Fibroblast of upper back skin (primary cell): ENCODE data around the gene TRIB2.
A peak's percentile ranks its signal among the peaks of the same experiment; 100 is the strongest.

Experiments
- DNase-seq: peaks from one replicate; pipeline ENCODE4 v3.0.0-alpha.2; 2013

TRIB2 gene

DNA sequence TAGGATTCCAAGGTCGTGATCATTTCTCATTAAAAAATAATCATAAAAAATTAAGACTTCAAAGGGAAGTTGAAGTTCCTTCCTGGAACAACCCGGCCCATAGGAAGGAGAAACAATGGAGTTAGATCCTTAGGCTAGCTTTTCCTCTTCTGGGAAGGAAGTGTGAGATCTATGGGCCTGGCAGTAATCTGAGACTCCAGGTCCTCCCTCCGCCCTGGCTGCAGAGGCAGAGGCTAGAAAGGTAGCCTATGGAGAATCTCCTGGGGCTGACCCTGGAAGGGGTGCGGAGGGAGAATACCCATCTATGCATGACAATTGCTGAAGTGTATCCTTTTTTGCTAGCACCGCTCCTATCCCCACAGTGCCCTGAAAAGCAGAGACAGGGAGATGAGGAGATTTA is 37.9 kb downstream of the TRIB2 start:
- DNase-seq: no peak

DNA sequence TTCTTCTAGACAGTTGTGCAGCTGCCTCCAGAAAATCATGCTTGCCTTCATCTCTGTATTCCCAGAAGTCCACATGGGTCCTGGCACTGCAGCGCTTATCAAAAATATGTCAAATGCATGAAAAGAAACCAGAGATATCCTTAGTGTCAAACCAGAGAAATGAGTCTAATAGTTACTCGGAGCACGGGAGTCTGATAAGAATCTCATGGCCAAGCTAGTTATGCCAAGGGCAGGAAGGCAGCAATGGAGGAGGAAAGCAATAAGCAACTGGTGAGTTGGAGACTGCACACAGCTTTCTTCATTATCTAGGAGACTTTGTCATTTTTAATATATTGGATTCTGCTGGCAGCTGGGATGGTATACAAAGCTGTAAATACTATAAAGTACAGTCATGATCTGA is 38.6 kb downstream of the TRIB2 start:
- DNase-seq: no peak

DNA sequence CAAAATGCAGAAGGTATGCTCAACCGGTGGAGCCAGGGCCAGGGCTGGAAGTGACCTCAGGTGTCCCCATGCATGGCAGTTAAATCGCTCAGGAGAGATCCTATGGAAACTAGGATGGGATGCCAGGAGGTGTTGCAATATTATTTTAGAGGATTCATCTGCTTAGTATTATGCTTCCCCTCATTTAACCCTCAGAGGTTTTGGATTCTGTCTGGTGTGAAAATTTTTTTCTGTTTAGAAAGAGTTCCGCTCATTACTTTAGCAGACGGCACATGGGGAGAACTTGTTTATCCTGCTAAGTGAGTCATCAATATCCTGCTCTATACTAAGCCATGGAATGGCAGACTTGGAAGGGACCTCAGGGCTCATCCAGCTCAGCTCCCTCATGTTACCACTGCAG is 42.5 kb downstream of the TRIB2 start:
- DNase-seq: peak; percentile 95

DNA sequence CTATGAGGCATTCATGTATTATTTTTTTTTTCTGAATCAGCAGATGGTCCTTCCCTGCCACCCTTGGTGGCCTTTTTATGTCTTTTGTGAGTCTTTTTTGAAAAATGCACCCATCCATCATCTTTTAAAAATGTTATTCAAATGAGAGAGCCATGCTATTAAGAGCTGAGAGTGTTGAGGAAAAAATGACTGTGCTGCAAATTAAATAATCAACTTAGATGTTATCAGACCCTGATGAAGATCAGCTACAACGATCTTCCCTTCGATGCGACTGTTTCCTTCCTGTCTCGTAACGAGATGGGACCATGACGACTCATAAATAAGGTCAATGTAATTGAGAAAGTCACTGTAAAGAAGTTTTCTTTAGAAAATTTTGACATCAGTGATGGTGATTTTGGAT is 44.4 kb downstream of the TRIB2 start:
- no peak for DNase-seq

DNA sequence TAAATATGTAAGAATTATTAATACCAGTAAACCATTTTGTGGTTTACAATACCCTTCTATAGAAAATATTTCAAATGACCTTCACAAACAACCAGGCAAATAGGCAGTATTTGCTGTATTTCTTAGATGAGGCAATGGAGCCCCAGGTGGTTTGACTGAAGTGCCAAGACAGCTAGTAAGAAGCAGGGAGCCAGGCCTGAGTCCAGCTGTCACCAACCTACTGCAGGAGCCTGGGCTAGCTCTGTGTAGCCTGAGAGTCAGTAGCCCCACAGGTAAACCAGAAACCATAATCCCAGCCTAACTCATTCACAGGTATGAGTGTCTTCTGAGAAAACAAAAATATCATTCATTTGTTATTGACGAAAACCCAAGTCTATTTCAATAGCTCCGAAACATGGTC is 45.6 kb downstream of the TRIB2 start:
- no peak for DNase-seq

DNA sequence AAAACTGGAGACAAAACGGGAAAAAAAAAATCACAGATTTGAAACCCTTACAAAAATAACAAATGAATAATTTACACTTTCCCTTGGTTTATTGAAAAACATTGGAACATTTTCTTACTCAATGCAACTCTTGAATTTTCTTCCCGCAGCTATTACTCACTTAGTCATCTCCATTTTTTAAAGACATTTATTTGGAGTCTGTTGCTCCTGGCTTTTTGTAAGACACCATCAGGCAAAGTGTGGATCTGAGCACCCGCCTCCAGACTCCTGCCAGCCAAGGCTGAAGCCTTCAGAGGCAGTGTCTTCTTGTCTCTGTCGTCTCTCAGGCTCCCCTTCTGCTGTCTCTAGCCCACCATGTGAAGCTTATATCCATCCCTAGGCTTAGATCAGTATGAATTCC is 46.2 kb downstream of the TRIB2 start:
- peak; percentile 26 for DNase-seq

DNA sequence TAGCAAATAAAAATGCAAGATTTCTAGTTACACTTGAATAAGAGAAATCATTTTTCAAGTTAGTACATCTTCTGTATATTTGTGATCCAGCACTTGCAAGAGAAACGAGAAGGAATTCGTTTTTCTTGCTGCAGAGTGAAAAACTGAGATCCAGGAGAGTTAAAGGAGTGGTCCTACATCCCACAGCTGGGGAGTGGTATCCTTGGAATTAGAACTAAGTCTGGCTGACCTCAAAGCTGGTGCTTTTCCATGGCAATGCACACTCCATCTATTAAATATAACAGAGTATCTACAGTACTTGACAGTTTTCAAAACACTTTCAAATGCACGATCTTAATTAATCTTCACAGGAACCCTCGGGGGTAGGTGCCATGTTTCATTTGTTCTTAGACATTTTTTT is 46.8 kb downstream of the TRIB2 start:
- no peak for DNase-seq

DNA sequence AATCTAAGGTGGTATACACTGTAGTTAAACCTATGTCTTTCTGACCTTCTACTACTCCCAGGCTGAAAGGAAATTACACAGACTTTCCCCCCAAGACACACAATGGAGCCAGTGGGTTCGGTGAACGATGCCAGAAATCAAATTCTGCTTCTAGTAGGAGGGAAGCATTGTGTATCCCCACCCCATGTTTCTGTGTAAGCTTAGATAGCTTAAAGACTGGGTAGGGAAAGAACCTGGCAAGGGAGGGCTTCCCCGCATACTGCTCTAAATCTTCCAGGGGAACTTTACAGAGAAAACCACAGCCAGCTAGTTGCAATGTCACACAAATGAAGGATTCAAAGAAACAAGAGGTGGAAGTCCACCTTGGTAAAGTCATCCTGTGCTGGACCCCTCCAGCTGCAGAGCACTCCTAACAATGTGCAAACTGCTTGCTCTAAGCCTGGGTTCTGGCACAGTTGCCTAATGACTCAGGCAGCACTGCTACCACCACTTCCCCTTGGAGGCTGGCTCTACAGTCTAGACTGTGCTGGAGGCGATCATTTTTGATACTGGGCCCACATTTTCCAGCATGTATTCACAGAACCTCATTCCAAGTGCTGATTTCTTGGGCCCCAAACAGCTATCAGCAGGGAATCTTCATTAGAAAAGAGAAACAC is 47.5 kb downstream of the TRIB2 start:
- peak; percentile 83 for DNase-seq

DNA sequence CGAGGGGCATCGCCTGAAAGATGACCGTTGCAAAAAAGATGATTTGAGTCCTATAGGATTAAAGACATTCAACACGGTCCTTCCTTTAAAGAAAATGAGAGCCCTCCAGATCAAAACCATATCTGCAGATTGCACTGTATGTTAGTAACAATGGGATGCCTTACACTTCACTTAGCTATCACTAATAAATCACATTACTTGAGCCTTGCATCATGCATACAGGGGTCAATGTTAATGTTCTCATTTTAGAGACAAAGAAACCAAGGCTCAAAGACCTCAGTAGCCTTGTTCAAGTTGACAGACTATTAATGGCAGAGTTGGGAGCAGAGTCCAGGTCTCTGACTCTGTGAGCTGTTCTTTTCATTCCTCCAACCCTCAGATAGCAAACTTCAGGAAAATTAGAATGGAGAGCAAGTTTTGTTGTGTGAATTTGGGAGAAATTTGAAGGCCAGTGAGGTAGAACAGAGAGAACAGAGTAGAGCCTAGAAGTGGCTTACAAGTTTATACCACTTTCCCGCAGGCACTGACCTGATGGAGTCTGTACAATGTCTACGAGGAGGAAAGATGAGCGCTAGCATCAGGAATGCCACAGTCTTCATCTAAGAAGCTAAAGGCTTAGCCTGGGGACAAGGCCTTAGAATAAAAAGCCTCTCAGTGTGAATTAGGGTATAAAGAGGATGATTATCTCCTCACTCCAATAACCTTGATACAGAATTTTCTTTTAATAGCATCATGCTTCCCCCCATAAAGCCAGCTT is 48.3 kb downstream of the TRIB2 start:
- peak; percentile 47 for DNase-seq

DNA sequence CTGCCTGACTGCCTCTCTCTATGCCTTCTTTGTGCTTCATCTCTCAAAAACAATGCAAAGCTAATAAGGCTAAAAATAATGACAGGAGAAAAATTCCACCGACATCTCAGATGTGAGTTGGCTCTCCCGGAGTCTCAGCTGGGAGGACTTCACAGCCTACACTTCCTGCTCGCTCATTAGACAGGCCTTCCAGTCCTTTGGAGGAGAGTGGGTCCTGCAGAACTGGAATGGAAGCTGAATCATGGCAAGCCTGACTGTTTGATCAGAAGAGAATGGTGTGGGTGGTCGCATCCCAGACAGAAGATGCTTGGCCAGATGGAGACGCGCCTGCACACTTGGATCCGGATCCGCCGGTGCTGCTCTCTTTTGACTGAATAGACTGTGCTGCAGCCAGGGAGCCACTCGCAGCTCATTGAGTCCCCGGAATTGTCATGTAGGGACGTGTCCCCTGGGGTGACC is 49.7 kb downstream of the TRIB2 start:
- peak; percentile 80 for DNase-seq

DNA sequence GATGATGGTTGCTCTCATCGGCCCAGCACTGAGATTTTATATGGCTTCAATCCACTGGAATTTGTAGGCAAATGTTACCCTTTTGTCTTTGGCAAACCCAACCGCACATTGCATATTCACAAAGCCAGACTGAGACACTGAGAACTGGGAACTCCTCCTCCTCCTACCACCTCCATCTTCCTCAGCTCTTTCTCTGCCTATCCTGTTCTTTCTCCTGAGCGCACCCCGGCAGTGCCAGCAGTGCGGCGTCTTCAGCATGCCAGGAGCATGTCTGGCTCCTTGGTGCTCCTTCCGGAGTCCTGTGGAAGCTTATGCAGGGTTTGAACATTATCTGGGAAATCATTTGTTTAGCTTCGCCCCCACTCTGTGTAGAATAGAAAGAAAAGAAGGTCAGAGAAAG is 50.8 kb downstream of the TRIB2 start:
- no peak for DNase-seq

DNA sequence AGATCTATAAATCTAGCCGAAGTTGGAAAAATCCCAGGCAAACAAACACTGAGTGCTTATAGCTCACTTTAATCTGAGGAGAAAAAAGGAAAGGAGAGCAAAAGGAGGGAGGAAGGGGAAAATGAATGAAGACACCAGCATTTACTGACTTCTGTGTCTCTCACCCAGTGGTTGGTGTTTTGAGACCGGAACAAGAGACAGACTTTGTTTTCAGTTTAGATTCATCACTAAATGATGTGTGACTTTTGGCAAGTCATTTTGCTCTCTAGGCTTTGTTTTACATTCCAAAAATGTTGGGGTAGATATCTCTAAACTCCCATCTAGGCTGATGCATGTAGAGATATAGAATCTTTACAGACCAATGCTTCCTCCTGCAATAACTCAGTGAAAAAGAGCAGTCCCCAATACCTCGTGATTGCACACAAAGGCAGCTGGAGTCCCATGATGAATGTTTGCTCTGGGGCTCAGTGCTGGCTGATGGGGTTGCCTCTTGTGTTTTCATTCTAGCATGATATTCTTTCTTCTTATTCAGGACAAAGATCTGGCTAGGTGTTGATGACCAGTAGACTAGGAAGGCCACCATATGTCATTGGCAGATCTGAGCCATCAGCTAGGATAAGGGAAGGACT is 51.4 kb downstream of the TRIB2 start:
- no peak for DNase-seq

DNA sequence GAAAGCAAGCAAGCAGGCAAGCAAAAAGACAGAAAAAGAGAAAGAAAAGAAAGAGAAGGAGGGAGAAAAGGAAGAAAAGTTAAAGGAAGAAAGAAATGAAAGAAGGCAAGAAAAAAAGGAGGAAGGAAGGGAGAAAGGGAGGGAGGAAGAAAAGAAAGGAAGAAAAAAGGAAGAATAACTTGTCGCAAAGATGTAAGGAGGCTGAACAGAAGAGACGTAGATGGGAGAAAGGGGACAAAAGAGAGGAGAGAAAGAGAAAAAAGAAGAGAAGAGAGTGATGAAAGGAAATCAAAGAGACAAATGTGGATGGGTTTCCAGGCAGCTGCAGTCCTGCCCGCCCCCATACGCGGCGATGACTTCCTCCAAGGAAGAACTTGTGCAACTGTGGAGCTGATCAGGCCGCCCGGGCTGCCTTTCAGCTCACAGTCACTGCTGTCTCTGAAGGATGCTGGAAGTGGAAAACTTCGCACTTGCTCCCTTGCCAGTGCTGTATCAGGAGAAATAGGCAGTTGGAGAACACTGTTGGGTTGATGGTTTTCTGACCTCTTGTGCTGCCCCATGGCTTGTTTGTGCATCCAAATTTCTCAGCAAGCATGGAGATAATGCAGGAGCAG is 52.9 kb downstream of the TRIB2 start:
- peak; percentile 58 for DNase-seq

DNA sequence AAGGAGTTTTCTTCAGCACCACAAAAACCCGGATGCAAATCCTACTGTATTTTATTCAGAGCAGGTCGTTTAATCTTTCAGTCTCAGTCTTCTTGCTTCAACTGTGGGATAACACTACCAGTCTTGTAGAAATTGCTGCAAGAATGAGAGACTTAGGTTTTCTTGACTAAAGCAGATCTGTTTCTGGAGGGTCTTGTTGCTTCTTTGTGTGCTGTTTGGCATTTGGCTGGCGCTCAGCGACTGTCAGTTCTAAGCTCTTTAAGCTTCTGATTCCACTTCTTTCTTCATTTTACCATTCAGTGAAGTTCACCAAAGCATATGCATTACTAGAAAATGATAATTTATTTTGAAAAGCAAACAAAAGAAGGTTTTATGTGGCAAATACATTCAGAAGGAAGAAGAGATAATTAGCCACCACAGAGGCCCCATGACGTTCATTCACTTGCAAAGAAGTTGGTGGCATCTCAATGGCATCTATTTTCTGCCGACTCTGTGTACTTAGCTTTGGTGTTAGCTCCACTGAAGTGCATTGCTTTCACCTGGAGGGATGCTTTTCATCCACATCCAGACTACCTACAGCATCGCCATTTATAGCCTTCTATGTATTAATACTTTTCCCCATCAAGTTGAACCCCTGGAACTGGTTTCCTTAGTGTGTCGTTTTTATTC is 53.7 kb downstream of the TRIB2 start:
- no peak for DNase-seq

DNA sequence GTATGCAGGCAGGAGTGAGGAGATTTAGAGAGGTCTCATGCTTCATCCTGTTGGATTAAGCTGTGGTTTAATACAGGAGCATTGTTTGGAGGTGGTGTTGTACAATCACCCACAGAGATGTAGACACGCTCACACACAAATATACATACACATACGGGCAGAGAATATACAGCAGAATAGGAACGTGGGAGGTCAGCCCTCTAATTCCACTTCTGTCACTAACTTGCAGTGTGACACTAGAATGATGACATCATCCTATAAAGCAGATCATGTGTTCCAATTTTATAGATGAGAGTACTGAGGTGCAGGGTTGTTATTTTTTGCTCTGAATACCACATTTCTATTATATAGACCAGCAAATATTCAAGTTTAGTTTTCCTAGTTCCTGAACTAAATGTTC is 54.4 kb downstream of the TRIB2 start:
- DNase-seq: no peak

DNA sequence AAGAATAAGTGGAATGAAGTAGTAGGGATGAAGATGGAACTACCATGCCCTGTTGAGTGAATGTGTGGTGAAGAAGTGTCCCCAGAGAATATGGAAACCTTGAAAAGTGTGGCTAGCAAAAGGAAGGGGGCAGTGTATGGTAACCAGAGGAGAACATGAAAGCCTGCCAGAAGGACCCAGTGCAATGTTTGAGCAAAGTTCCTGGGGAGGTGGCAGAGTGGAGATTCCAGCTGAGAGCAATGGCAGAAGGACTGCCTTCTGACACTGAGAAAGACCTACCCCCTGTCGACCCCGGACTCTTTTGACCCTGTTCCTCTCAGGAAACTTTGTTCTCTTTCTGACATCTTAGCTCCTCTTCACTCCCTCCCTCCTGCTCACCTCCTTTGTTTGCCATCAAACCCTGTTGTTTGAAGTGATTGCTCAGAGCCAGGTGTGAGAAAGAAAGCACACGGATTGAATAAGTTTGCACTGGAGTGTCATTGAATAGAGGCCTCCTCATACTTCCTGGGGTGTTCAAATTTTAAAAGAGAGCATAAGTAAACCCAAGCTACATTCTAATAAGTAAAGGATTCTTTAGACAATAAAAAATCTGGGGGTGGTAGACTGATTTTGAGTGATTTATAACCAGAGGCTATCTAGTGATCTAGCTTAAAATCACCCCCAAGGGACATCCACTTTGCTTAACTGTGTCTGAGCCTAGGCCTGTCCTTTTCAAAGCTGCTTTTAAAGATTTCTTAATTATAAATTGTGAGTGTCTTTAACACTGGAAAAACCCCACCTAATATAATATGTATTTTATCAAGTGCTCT is 57.1 kb downstream of the TRIB2 start:
- DNase-seq: no peak

DNA sequence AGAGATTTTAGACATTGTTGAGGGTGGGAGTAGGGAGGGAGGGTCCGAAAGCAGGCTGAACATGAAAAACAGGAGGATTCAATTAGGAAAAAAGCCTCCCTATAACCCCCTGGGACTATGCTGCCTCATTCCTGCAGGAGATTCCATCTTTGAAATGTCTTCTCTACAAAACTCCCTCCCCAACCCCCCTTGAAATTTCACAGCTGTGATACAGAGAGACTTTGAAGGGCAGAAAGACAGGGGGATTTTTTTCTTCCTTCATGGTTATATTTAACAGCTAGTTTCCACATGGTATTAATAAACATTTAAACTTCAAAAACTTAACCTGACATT is 57.6 kb downstream of the TRIB2 start:
- peak; percentile 95 for DNase-seq

DNA sequence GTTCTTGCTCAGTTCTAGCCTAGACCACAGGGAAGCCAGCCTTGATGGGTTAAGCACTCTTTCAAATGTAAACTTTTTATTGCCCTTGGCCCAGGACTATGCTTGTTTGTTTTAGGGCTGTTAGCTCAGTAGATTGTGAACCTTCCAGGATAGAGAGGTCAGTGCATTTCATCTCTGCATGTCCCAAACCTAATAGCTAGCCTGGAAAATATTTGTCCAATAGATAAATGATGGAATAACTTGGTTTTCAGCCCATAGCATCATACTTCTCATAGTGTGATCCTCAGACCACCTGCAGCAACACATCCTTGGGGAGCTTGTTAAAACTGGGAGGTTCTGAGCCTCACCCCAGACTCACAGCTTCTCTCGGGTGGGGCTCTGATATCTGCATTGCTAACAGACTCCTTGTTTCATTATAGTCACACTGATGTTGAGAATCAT is 59.8 kb downstream of the TRIB2 start:
- no peak for DNase-seq

DNA sequence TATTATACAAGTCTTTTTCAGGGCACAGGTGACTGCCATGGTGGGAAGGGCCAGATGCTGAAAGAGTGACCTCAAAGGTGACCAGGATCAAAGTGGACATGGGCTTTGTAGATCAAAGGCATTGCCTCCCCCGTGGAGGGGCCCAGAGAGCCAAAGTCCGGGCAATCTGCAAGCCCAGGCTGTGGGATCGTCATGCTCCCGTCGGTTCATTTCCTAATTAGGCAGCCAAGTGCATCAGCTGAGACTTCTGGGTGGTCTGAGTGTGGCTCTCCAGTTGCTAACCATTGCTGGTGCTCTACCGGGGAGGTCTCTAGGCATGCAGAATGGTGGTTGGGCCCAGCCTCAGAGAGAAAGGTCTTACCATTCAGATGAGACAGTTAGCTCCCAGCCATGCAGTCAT is 61.6 kb downstream of the TRIB2 start:
- DNase-seq: peak; percentile 68

DNA sequence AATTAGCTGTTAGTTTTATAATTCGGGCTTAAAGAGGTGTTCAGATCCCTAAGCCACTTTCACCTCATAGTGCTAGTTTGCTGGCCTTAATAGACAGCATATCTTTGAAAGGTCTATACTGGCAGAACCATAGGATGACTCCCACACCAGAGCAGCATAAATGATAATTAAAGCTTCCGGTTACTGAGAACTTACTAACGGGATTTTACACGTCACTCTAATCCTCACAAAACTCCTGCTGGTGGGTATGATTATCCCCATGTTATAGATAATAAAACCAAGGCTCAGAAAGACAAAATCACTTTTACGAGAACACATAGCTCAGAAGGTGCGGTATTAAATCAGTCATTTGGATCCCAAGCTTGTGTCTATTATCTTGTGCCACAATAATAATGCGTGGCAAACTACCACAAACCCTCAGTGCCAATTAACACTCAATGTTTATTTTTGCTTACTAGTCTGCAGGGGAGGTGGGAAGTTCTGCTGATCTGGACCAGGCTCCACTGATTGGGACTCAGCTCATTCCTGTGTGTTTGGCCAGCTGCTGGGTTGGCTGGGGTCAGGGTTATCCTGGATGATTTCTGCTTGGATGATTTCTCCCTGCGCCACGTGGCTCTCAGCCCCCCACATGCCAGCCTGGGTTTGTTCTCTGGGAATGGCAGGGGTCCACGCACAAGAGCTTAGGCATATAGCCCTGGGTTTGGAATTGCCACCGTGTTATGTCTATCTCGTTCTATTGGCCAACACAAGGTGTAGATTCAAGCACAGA is 62.3 kb downstream of the TRIB2 start:
- DNase-seq: no peak

DNA sequence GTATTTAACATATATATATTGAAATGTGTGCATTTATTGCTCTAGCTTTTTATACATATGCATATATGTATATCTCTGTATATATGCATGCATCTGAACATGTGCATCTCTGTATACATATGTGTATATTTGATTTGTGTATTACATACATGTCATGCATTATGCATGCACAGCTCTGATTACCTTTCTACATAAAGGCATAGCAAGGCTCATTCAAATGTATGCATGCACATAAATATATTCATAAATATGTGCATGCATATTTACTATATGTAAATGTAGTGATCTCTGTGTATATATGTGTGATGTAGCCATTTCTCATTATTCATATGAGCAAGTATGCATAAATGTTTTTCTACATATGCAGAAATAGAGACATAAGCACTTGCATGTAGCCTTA is 64.6 kb downstream of the TRIB2 start:
- DNase-seq: no peak
